Measurements from ENCODE around the gene GEMIN4. TPM values are rescaled to one million over a fixed set of nuclear protein-coding genes. Genes with fewer than 3 reads are reported as not detected.
A peak's percentile ranks its signal among the peaks of the same experiment; 100 is the strongest.

GEMIN4 gene
- total RNA-seq, 1 experiment from 2014 or later: 48.4 TPM

GRCh38 chr17:752002-752619, at the start of gene GEMIN4 (continued):
- TF ChIP-seq NR1H2 (CRISPR knock-in tag; IDR thresholded peaks at IDR 0.05) (no peak), CTCF (IDR thresholded peaks at IDR 0.05) (peak; percentile 67), ZSCAN18 (CRISPR knock-in tag; IDR thresholded peaks at IDR 0.05) (no peak), ESRRA (CRISPR knock-in tag; IDR thresholded peaks at IDR 0.05; ENCODE audit: borderline replicate concordance) (no peak), ATF3 (CRISPR knock-in tag; conservative IDR thresholded peaks at IDR 0.05) (no peak), TEAD1 (CRISPR knock-in tag; IDR thresholded peaks at IDR 0.05) (0 out of 2 replicates have a peak, but pooled peaks have one; percentile 67), IRF2 (CRISPR knock-in tag; IDR thresholded peaks at IDR 0.05; ENCODE audit: borderline replicate concordance, low read depth) (no peak), SOX15 (CRISPR knock-in tag; IDR thresholded peaks at IDR 0.05) (no peak), ATF2 (CRISPR knock-in tag; IDR thresholded peaks at IDR 0.05; ENCODE audit: borderline replicate concordance, low read depth) (no peak; the same call in 1 of the 2 replicates), ZNF425 (CRISPR knock-in tag; conservative IDR thresholded peaks at IDR 0.05) (no peak)

GRCh38 chr17:801660-802059, 49.6 kb upstream of the GEMIN4 start:
- POLR2A ChIA-PET: no interaction called here
- H3K27ac Mint-ChIP-seq: no peak overlapping the region; the same call in 1 of the 2 replicates
- no peak overlapping the region for H3K4me3 Mint-ChIP-seq
- no peak for DNase-seq (ENCODE audit: low spot score)
- H3K9me3 Mint-ChIP-seq: no peaks in the 10 kb centered on the region
- TF ChIP-seq ETV6 (CRISPR knock-in tag; IDR thresholded peaks at IDR 0.05) (no peak), CTCF (IDR thresholded peaks at IDR 0.05) (no peak), FOXJ3 (CRISPR knock-in tag; IDR thresholded peaks at IDR 0.05; ENCODE audit: borderline replicate concordance) (no peak)
- peaks cover 8% of the 10 kb centered on the region for H3K36me3 Mint-ChIP-seq
- H3K4me1 Mint-ChIP-seq: peaks cover 8% of the 10 kb centered on the region
- CTCF ChIA-PET: interaction anchor here (1.0 kb wide), 1 partner anchor 76 kb away, joined by 3 read pairs; no protein-coding TSS in a partner anchor
- no peaks in the 10 kb centered on the region for H3K27me3 Mint-ChIP-seq (ENCODE audit: low read depth)
- no peak for ATAC-seq

Data from WTC11 (cell line).